HG03565 (cell line): Measurements from ENCODE around the gene RAPGEF2.
"Not testable (repeated sequence)": the region's sequence is repeated elsewhere in the genome, so short reads cannot be mapped to it uniquely, and the experiment has no call there.

Experiments
- ATAC-seq: cut with Tn5 transposase; IDR thresholded peaks from one replicate; pipeline ENCODE4 v1.9.1; 2021; ENCODE audit warnings: mild to moderate bottlenecking, moderate library complexity; ENCODE audit not compliant: unreplicated experiment

The RAPGEF2 gene

GRCh38 chr4:159227984-159228383 lies 125.1 kb downstream of the RAPGEF2 start:
- no peak for ATAC-seq

GRCh38 chr4:159229164-159229563 lies 126.3 kb downstream of the RAPGEF2 start:
- ATAC-seq = no peak

GRCh38 chr4:159232465-159233106 lies 129.7 kb downstream of the RAPGEF2 start:
- ATAC-seq = no peak

DNA sequence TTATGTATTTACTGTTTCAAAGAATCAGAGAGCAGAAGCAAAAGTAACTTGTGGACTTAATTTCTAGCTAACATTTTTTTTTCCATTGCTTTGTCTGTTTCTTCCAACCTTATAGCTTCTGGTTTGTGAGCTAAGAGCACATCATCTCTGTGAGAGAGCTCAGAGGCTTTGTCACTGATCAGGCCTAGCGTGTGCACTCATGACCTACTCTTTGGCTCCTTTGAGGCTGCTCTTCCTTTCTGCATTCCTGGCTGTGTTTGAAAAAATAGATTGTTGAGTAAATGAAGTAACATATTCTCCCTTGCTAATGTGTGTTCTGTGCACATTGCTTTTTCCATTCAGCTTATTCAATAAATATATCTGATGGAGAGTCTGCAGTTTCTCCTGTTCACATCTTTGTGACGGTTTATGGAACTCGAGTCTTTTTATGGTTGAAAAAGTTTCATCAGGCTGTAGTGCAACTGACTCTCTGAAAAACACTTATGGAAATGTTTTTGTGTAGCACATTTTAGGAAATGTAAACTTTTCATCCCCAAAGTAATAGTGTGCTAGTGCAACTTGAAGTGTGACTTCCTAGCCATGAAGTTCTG lies 133.0 kb downstream of the RAPGEF2 start:
- ATAC-seq = no peak

DNA sequence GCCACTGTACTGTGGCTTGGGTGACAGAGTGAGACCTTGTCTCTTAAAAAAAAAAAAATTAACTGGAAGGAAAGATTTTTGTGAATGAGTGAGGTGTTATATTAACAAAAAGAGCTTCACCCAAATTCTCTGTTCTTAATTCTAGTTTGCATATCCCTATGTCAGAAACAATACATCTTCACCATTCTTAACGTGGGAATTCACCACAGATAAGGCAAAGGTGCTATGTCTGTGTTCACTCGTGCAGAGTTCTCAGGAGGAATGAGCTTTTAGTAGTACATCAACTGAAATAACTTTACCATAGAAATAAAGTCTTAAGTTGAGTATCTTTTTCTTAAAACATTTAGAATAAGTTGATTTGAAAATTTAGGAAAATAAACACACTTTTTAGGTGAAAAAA lies 135.1 kb downstream of the RAPGEF2 start:
- ATAC-seq = no peak

DNA sequence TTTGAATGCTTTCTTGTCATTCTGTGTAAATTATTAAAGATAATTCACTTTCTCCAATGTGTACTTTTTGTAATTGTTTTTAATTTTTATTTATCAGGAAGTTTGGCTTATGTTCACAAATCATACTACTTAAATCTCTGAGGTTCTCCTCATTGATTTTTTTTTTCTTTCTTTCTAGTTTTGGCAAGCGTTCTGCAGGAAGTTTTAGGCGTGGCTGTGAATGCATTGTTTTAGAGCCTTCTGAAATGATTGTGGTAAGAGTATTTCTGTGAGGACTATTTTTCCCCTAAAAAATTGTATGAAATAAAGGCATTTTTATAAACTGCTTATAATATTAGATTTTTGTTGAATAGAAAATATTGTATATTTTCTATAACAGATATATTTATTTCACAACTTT lies 135.8 kb downstream of the RAPGEF2 start:
- ATAC-seq = no peak

DNA sequence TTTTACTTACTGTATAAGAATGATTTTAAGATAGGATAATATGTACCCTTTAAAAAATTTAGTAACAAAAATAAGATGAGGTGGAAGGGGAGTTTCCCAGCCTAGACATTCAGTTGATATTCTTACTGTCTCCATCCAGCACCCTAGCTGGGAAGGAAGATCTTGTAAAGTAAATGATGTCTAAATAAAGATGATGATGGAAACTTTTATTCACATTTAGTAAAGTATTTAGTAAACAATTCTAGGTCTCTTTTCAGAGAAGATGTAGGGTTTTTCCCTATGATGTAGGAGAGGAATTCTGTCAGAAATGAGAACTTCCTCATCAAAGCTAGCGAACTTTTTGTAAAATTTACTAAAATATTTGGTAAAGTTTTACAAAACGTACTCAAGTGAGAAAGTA lies 136.8 kb downstream of the RAPGEF2 start:
- ATAC-seq = no peak

- ATAC-seq = no peak
These were observed 137.2 kb downstream of the RAPGEF2 start for GRCh38 chr4:159240046-159240445.

- ATAC-seq = no peak
These were observed 137.8 kb downstream of the RAPGEF2 start for GRCh38 chr4:159240687-159241086.

DNA sequence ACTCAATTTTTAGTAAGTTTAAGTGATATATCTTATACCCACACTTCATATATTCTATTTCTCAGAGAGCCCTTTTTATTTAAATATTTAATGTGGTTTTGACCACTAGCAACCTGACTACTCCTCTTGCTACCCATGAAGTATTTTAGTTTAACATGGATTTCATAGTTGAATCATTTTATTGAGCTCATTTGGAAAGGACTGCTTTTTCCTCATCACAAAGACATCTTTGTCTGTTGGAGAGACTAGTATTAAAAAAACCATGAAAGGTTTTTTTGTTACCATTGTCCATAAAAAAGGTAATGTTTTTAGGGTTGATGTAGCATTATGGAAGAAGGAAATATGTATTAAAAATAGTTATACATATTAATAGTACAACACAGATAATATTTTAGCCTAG lies 139.5 kb downstream of the RAPGEF2 start:
- ATAC-seq = no peak

DNA sequence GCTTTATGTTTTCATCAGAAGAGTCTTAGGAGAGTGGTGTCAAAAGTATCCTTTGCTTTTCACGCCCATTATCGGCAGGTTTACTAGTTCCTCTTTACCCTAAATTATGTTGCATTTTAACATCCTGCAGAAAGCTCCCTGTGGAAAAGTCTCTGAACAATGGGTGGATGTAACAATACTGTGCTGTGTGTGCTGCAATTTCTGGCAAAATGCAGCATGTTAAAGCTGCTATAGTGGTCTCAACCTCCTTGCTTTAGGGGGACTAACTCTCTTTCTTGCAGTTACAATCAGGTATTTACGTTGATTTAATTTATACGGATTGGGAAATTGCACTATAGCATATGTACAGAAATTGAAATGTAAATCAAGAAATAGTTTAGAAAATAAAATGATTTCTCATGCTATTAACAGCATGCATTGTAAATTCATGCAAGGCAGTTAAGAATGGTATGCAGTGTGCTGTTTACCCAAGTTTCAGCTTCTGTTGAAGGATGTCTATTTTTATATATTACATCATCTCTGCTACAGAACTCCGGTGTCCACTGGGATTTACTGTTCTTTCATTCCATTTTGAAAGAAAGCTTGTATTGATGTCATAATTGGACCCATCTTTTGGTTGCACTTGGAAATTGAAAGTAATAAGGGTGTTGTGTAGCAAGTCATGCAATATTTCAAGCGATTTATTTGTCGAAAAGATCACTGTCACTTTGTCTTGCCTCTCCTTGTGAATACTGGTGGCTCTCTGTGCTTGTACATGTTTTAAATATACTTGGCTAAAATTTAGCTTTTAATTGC lies 145.7 kb downstream of the RAPGEF2 start:
- ATAC-seq = no peak

DNA sequence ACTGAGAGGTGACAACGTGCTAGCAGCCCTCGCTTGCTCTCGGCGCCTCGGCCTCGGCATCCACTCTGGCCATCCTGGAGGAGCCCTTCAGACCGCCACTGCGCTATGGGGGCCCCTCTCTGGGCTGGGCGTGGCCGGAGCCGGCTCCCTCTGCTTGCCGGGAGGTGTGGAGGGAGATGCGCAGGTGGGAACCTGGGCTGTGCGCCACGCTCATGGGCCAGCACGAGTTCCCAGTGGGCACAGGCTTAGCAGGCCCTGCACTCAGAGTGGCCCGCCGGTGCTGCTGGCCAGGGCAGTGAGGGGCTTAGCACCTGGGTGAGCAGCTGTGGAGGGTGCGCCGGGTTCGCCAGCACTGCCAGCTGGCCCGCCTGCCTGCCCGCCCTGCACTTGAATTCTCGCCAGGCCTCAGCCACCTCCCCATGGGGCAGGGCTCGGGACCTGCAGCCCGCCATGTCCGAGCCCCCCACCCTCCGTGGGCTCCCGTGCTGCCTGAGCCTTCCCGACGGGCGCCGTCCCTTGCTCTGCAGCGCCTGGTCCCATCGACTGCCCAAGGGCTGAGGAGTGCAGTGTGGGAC lies 148.0 kb downstream of the RAPGEF2 start:
- no peak for ATAC-seq

- ATAC-seq = not testable (repeated sequence)
These were observed 148.7 kb downstream of the RAPGEF2 start for GRCh38 chr4:159251580-159251979.

DNA sequence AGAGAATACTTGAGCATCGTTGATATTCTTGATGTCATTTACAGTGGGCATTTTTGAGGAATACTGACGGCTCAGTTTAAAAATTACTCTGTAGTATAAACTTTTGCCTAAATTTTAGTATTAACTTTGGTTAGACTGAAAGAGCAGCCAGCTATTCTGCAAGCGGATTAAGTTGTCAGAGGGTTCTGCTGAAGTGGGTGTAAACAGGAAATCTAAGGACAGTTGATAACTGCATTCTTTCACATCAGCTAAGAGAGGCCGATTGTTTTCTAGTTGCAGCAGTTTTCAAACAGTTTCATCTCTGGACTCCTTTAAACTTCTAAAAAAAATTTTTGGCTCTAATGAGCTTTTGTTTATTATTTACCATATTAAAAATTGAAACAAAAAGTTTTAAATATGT lies 149.6 kb downstream of the RAPGEF2 start:
- ATAC-seq = no peak

- no peak for ATAC-seq
These were observed 153.2 kb downstream of the RAPGEF2 start for GRCh38 chr4:159256037-159256436.

- ATAC-seq = no peak
These were observed 156.1 kb downstream of the RAPGEF2 start for GRCh38 chr4:159258889-159259560.

- no peak for ATAC-seq
These were observed 161.2 kb downstream of the RAPGEF2 start for GRCh38 chr4:159264057-159264456.

- no peak for ATAC-seq
These were observed 164.3 kb downstream of the RAPGEF2 start for GRCh38 chr4:159266981-159267868.

GRCh38 chr4:159267869-159268285 lies 165.0 kb downstream of the RAPGEF2 start:
- no peak for ATAC-seq

DNA sequence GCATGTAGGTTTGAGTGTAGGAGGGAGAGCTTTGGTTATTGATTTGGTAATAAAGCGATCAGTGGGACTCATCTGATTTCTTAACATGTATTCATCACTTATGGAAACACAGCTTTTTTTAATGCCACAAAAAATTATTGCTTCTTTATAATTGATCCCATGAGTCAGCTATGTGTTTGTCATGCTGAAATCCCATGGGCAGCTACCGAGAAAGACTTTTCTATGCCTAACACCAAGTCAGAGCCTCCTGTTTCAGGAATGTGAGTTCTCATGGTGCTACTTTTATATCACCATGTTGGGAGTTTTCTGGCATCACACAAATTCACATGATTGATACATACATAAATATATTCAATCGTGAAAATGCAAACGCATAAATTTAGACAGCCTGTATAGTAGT lies 165.7 kb downstream of the RAPGEF2 start:
- ATAC-seq = no peak
